HG03064 (cell line): ENCODE measurements around the gene CLDN9.

Experiments
- ATAC-seq: cut with Tn5 transposase; IDR thresholded peaks from one replicate; pipeline ENCODE4 v1.9.1; 2021; ENCODE audit warnings: low read depth; ENCODE audit not compliant: unreplicated experiment

Gene CLDN9

GRCh38 chr16:2991566-2992261 is 21.0 kb upstream of the CLDN9 start:
- ATAC-seq = no peak

GRCh38 chr16:2992383-2993081 is 20.2 kb upstream of the CLDN9 start:
- no peak for ATAC-seq

- ATAC-seq = no peak
These were observed 16.4 kb upstream of the CLDN9 start for GRCh38 chr16:2996298-2996697.

- no peak for ATAC-seq
These were observed 12.8 kb upstream of the CLDN9 start for GRCh38 chr16:2999929-3000328.

- no peak for ATAC-seq
These were observed 12.2 kb upstream of the CLDN9 start for GRCh38 chr16:3000540-3000939.

GRCh38 chr16:3001316-3001715 is 11.4 kb upstream of the CLDN9 start:
- no peak for ATAC-seq

- peak; percentile 93 for ATAC-seq
These were observed 9.0 kb upstream of the CLDN9 start for GRCh38 chr16:3003582-3004270.

GRCh38 chr16:3004319-3004718 is 8.4 kb upstream of the CLDN9 start:
- no peak for ATAC-seq

- ATAC-seq = no peak
These were observed 7.9 kb upstream of the CLDN9 start for GRCh38 chr16:3004781-3005284.

- no peak for ATAC-seq
These were observed 5.4 kb upstream of the CLDN9 start for GRCh38 chr16:3007059-3007956.

- no peak for ATAC-seq
These were observed 4.6 kb upstream of the CLDN9 start for GRCh38 chr16:3007957-3008689.

- no peak for ATAC-seq
These were observed 4.1 kb upstream of the CLDN9 start for GRCh38 chr16:3008690-3009037.

- no peak for ATAC-seq
These were observed 2.9 kb upstream of the CLDN9 start for GRCh38 chr16:3009568-3010390.

- no peak for ATAC-seq
These were observed 2.2 kb upstream of the CLDN9 start for GRCh38 chr16:3010510-3010909.

GRCh38 chr16:3012246-3012645 is 477 bp upstream of the CLDN9 start:
- no peak for ATAC-seq

- ATAC-seq = no peak
These were observed 798 bp downstream of the CLDN9 start for GRCh38 chr16:3013491-3013951.

GRCh38 chr16:3013998-3014690 is 1.4 kb downstream of the CLDN9 start:
- ATAC-seq = no peak

GRCh38 chr16:3014971-3015370 is 2.2 kb downstream of the CLDN9 start:
- no peak for ATAC-seq
